ENCODE measurements around the gene SLC6A19. TPM values are rescaled to one million over a fixed set of nuclear protein-coding genes. Genes with fewer than 3 reads are reported as not detected.

Gene SLC6A19
- total and polyA plus RNA-seq, 2 experiments from 2014 or later: 0.09 to 0.32 TPM

- H3K4me3 ChIP-seq: no peak overlapping the region
- H3K36me3 ChIP-seq: no peaks in the 10 kb centered on the region
- H3K9me3 ChIP-seq (ENCODE audit: low read depth): no peaks in the 10 kb centered on the region
- no peak for DNase-seq (ENCODE audit: low read depth in 1 of 2, low spot score in 1 of 2)
- no peak overlapping the region for H3K27ac ChIP-seq
- H3K4me1 ChIP-seq (ENCODE audit: low read depth): no peaks in the 10 kb centered on the region
- no peaks in the 10 kb centered on the region for H3K27me3 ChIP-seq
- TF ChIP-seq CTCF (IDR thresholded peaks at IDR 0.05; ENCODE audit: low read depth, low read length): no peak
Observed at GRCh38 chr5:1270426-1270825, 69.0 kb downstream of the SLC6A19 start.

GRCh38 chr5:1270933-1271914 lies 69.8 kb downstream of the SLC6A19 start:
- H3K4me1 ChIP-seq (ENCODE audit: low read depth): no peaks in the 10 kb centered on the region
- DNase-seq (ENCODE audit: low read depth in 1 of 2, low spot score in 1 of 2): no peak
- TF ChIP-seq CTCF (IDR thresholded peaks at IDR 0.05; ENCODE audit: low read depth, low read length): no peak
- H3K36me3 ChIP-seq: no peaks in the 10 kb centered on the region
- no peaks in the 10 kb centered on the region for H3K9me3 ChIP-seq (ENCODE audit: low read depth)
- H3K27me3 ChIP-seq: no peaks in the 10 kb centered on the region
- no peak overlapping the region for H3K4me3 ChIP-seq
- H3K27ac ChIP-seq: no peak overlapping the region

- Histone ChIP-seq H3K4me3 (no peak overlapping the region), H3K27me3 (no peaks in the 10 kb centered on the region), H3K4me1 (ENCODE audit: low read depth) (no peaks in the 10 kb centered on the region), H3K9me3 (ENCODE audit: low read depth) (no peaks in the 10 kb centered on the region), H3K27ac (no peak overlapping the region), H3K36me3 (no peaks in the 10 kb centered on the region)
- TF ChIP-seq CTCF (IDR thresholded peaks at IDR 0.05; ENCODE audit: low read depth, low read length): no peak
- DNase-seq (ENCODE audit: low read depth in 1 of 2, low spot score in 1 of 2): no peak
Observed at GRCh38 chr5:1272201-1272600, 70.8 kb downstream of the SLC6A19 start.

- H3K27me3 ChIP-seq: no peaks in the 10 kb centered on the region
- no peaks in the 10 kb centered on the region for H3K36me3 ChIP-seq
- no peak for TF ChIP-seq CTCF (IDR thresholded peaks at IDR 0.05; ENCODE audit: low read depth, low read length)
- H3K9me3 ChIP-seq (ENCODE audit: low read depth): no peaks in the 10 kb centered on the region
- no peaks in the 10 kb centered on the region for H3K4me1 ChIP-seq (ENCODE audit: low read depth)
- DNase-seq (ENCODE audit: low read depth in 1 of 2, low spot score in 1 of 2): no peak
- no peak overlapping the region for H3K4me3 ChIP-seq
- no peak overlapping the region for H3K27ac ChIP-seq
Observed at GRCh38 chr5:1273745-1274144, 72.3 kb downstream of the SLC6A19 start.

- DNase-seq (ENCODE audit: low read depth in 1 of 2, low spot score in 1 of 2): no peak
- Histone ChIP-seq H3K4me1 (ENCODE audit: low read depth) (no peaks in the 10 kb centered on the region), H3K9me3 (ENCODE audit: low read depth) (no peaks in the 10 kb centered on the region), H3K36me3 (no peaks in the 10 kb centered on the region), H3K27ac (no peak overlapping the region), H3K4me3 (no peak overlapping the region), H3K27me3 (no peaks in the 10 kb centered on the region)
- no peak for TF ChIP-seq CTCF (IDR thresholded peaks at IDR 0.05; ENCODE audit: low read depth, low read length)
Observed at GRCh38 chr5:1274471-1274870, 73.1 kb downstream of the SLC6A19 start.

Other genes with a start within 250 kb of the SLC6A19 start
- 3.4 and 4.4 TPM in 2 replicates for gene NKD2, start 192.8 kb upstream of the SLC6A19 start, total RNA-seq
- gene NKD2, start 192.8 kb upstream of the SLC6A19 start, polyA plus RNA-seq: 3.9 and 7.4 TPM in 2 replicates
- 25.5 and 29.9 TPM in 2 replicates for gene SLC12A7, start 89.5 kb upstream of the SLC6A19 start, total RNA-seq
- 14.1 and 21.9 TPM in 2 replicates for gene SLC12A7, start 89.5 kb upstream of the SLC6A19 start, polyA plus RNA-seq
- gene SLC6A18, start 23.8 kb downstream of the SLC6A19 start, total RNA-seq: not detected in 2 replicates
- gene SLC6A18, start 23.8 kb downstream of the SLC6A19 start, polyA plus RNA-seq: not detected in 2 replicates
- gene TERT, start 93.5 kb downstream of the SLC6A19 start, total RNA-seq: 0.30 TPM in 1 of 2 replicates, not detected in the other
- not detected in 2 replicates for gene TERT, start 93.5 kb downstream of the SLC6A19 start, polyA plus RNA-seq
- gene CLPTM1L, start 143.5 kb downstream of the SLC6A19 start, total RNA-seq: 78.4 and 109 TPM in 2 replicates
- 108 and 154 TPM in 2 replicates for gene CLPTM1L, start 143.5 kb downstream of the SLC6A19 start, polyA plus RNA-seq
- gene SLC6A3, start 243.8 kb downstream of the SLC6A19 start, total RNA-seq: 0.04 TPM in 1 of 2 replicates, not detected in the other
- gene SLC6A3, start 243.8 kb downstream of the SLC6A19 start, polyA plus RNA-seq: not detected in 2 replicates

Data from cardiac muscle cell (in vitro differentiated cells and primary cell).